ENCODE results near the gene LSM14B. TPM values are rescaled to one million over a fixed set of nuclear protein-coding genes. Genes with fewer than 3 reads are reported as not detected.

Gene LSM14B
- total RNA-seq, 3 donors from 2014 or later (not counting 1 experiment from before 2014, with no cell fraction given) = 41.1 to 56.2 (median 47.3) TPM

GRCh38 chr20:62148908-62149314, 26.6 kb downstream of the LSM14B start:
- Mint-ChIP-seq H3K4me1 (peaks cover 28 to 44% of the 10 kb centered on the region in 2 donors), H3K27ac (no peak overlapping the region), H3K27me3 (ENCODE audit: low read depth in 2 of 2) (no peaks in the 10 kb centered on the region), H3K36me3 (no peaks in the 10 kb centered on the region), H3K4me3 (no peak overlapping the region), H3K9me3 (peaks cover 0 to 2% of the 10 kb centered on the region in 2 donors)
- Histone ChIP-seq H3K4me1 (ENCODE audit: control insufficient read depth, insufficient read depth, low read length) (peaks cover 11% of the 10 kb centered on the region), H3K36me3 (ENCODE audit: control insufficient read depth, insufficient read depth, low read length) (no peaks in the 10 kb centered on the region), H3K27ac (ENCODE audit: low read length) (no peak overlapping the region), H3K27me3 (ENCODE audit: control insufficient read depth, insufficient read depth, low read length) (no peaks in the 10 kb centered on the region), H3K4me3 (ENCODE audit: low read length) (no peak overlapping the region), H3K9me3 (ENCODE audit: control insufficient read depth, insufficient read depth, low read length) (no peaks in the 10 kb centered on the region)
- WGBS (ENCODE audit: insufficient coverage) = 96% methylated on average over 18 of the region's 20 CpGs
- ATAC-seq (no peak), DNase-seq (no peak)
- TF ChIP-seq, protein P1, sequence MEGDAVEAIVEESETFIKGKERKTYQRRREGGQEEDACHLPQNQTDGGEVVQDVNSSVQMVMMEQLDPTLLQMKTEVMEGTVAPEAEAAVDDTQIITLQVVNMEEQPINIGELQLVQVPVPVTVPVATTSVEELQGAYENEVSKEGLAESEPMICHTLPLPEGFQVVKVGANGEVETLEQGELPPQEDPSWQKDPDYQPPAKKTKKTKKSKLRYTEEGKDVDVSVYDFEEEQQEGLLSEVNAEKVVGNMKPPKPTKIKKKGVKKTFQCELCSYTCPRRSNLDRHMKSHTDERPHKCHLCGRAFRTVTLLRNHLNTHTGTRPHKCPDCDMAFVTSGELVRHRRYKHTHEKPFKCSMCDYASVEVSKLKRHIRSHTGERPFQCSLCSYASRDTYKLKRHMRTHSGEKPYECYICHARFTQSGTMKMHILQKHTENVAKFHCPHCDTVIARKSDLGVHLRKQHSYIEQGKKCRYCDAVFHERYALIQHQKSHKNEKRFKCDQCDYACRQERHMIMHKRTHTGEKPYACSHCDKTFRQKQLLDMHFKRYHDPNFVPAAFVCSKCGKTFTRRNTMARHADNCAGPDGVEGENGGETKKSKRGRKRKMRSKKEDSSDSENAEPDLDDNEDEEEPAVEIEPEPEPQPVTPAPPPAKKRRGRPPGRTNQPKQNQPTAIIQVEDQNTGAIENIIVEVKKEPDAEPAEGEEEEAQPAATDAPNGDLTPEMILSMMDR (IDR thresholded peaks at IDR 0.05) = no peak
- intact Hi-C loops (cut with micrococcal nuclease) = no loop called here

DNA sequence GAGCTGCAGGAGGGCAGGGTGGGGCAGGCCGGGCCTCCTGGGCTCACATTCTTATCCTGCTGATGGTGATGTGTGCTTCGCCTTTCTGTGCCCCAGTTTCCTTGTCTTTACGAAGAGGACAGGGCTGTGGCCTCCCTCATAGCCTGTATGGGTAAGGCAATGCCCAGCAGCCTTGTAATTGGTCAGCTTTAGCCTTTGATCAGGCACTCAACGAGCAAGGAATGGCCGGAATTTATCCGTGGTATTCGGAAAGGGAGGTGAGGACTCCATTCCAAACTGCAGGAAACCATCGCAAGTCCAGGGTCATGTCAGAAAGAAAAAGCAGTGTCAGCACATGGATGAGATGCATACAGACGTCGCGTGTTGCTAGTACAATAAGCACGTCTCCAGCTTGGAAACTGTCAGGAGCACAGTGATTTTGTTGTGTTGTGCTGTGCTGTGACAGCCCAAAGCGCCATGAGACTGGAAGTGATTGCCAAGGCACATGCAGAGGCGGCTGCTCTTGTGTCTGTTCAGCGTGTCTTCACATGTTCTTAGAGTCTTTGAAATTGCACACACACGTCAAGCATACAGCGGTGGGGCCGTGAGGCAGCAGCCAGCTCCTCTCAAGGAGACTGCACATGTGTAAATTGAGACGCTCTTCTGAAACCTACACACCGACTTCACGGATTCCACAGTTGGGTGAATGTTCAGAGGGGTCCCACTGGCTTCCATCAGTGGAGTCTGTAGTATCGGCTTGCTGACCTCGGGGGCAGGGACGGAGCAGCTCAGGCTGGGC, 27.4 kb downstream of the LSM14B start:
- Mint-ChIP-seq H3K4me1 (peaks cover 24 to 41% of the 10 kb centered on the region in 2 donors), H3K27ac (no peak overlapping the region)

DNA sequence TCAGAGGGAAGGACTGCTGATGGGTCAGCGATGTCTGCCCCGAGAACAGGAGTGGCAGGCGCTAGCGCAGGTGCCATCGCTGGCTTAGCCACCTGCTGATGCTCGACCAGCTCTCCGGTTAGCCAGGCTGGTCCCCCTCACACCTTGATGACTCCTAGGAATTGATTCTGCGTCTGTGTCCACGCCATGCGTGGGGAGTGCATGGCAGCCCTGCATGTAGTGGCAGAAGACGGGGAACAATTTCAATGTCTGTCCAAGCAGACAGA, 28.0 kb downstream of the LSM14B start:
- no peak overlapping the region for H3K4me3 Mint-ChIP-seq
- intact Hi-C loops (cut with micrococcal nuclease) = no loop called here
- H3K27ac ChIP-seq (ENCODE audit: low read length) = no peak overlapping the region
- H3K4me1 ChIP-seq (ENCODE audit: control insufficient read depth, insufficient read depth, low read length) = peaks cover under 1% of the 10 kb centered on the region
- no peaks in the 10 kb centered on the region for H3K36me3 Mint-ChIP-seq
- DNase-seq (no peak), ATAC-seq (no peak)
- TF ChIP-seq, protein P1 (IDR thresholded peaks at IDR 0.05) = no peak
- no peak overlapping the region for H3K27ac Mint-ChIP-seq
- H3K4me3 ChIP-seq (ENCODE audit: low read length) = no peak overlapping the region
- H3K27me3 ChIP-seq (ENCODE audit: control insufficient read depth, insufficient read depth, low read length) = no peaks in the 10 kb centered on the region
- H3K27me3 Mint-ChIP-seq (ENCODE audit: low read depth in 2 of 2) = no peaks in the 10 kb centered on the region
- H3K36me3 ChIP-seq (ENCODE audit: control insufficient read depth, insufficient read depth, low read length) = no peaks in the 10 kb centered on the region
- peaks cover 0 to 2% of the 10 kb centered on the region in 2 donors for H3K9me3 Mint-ChIP-seq
- H3K4me1 Mint-ChIP-seq = peaks cover 19 to 39% of the 10 kb centered on the region in 2 donors
- 97% methylated on average over 11 of the region's 11 CpGs for WGBS (ENCODE audit: insufficient coverage)
- H3K9me3 ChIP-seq (ENCODE audit: control insufficient read depth, insufficient read depth, low read length) = no peaks in the 10 kb centered on the region

More for the DNA sequence above, 27.4 kb downstream of the LSM14B start:
- peaks cover 0 to 2% of the 10 kb centered on the region in 2 donors for H3K9me3 Mint-ChIP-seq
- Histone ChIP-seq H3K27me3 (ENCODE audit: control insufficient read depth, insufficient read depth, low read length) (no peaks in the 10 kb centered on the region), H3K36me3 (ENCODE audit: control insufficient read depth, insufficient read depth, low read length) (no peaks in the 10 kb centered on the region), H3K4me3 (ENCODE audit: low read length) (no peak overlapping the region), H3K27ac (ENCODE audit: low read length) (no peak overlapping the region), H3K4me1 (ENCODE audit: control insufficient read depth, insufficient read depth, low read length) (peaks cover 5% of the 10 kb centered on the region), H3K9me3 (ENCODE audit: control insufficient read depth, insufficient read depth, low read length) (no peaks in the 10 kb centered on the region)
- no peaks in the 10 kb centered on the region for H3K36me3 Mint-ChIP-seq
- DNase-seq (no peak), ATAC-seq (no peak)
- no peak overlapping the region for H3K4me3 Mint-ChIP-seq
- 95% methylated on average over 24 of the region's 24 CpGs for WGBS (ENCODE audit: insufficient coverage)
- intact Hi-C loops (cut with micrococcal nuclease) = no loop called here
- TF ChIP-seq, protein P1 (IDR thresholded peaks at IDR 0.05) = no peak
- H3K27me3 Mint-ChIP-seq (ENCODE audit: low read depth in 2 of 2) = no peaks in the 10 kb centered on the region

GRCh38 chr20:62151225-62151624, 28.9 kb downstream of the LSM14B start:
- TF ChIP-seq, protein P1 (IDR thresholded peaks at IDR 0.05) = no peak
- 85% methylated on average over 11 of the region's 11 CpGs for WGBS (ENCODE audit: insufficient coverage)
- no peaks in the 10 kb centered on the region for H3K4me1 ChIP-seq (ENCODE audit: control insufficient read depth, insufficient read depth, low read length)
- ATAC-seq (no peak), DNase-seq (no peak)
- Mint-ChIP-seq H3K27me3 (ENCODE audit: low read depth in 2 of 2) (no peaks in the 10 kb centered on the region), H3K4me1 (peaks cover 15 to 35% of the 10 kb centered on the region in 2 donors), H3K27ac (no peak overlapping the region), H3K36me3 (no peaks in the 10 kb centered on the region), H3K4me3 (no peak overlapping the region), H3K9me3 (peaks cover 0 to 2% of the 10 kb centered on the region in 2 donors)
- intact Hi-C loops (cut with micrococcal nuclease) = no loop called here
- no peaks in the 10 kb centered on the region for H3K27me3 ChIP-seq (ENCODE audit: control insufficient read depth, insufficient read depth, low read length)
- H3K27ac ChIP-seq (ENCODE audit: low read length) = no peak overlapping the region
- no peaks in the 10 kb centered on the region for H3K36me3 ChIP-seq (ENCODE audit: control insufficient read depth, insufficient read depth, low read length)
- no peaks in the 10 kb centered on the region for H3K9me3 ChIP-seq (ENCODE audit: control insufficient read depth, insufficient read depth, low read length)
- no peak overlapping the region for H3K4me3 ChIP-seq (ENCODE audit: low read length)
